PC-3 (cell line): ENCODE measurements around the gene RABAC1. TPM values are rescaled to one million over a fixed set of nuclear protein-coding genes. Genes with fewer than 3 reads are reported as not detected.

ENCODE experiments used
- ATAC-seq: fragments of 200-7000 bp; cut with Tn5 transposase; 2 replicates; pipeline ENCODE4 v1.9.1; 2020; ENCODE audit warnings: mild to moderate bottlenecking, moderate library complexity
- BruUV-seq: library from RNA; stranded (reverse); fragments of 400-500 nt; replicated peaks from 2 replicates; lab custom pipeline; 2021; lab: Mats Ljungman, UMichigan
- CTCF ChIA-PET: fragments of 300-600 bp; sonication (Branson Sonifier 250); formaldehyde crosslinking; loops from one replicate; lab custom pipeline; 2022; ENCODE audit warnings: antibody characterized with exemption; lab: Charles Lee
- POLR2A ChIA-PET: fragments of 300-600 bp; sonication (Branson Sonifier 250); formaldehyde crosslinking; loops from one replicate; lab custom pipeline; 2022; ENCODE audit warnings: antibody characterized with exemption; ENCODE audit not compliant: unreplicated experiment; lab: Charles Lee
- DNase-seq: peaks from one replicate; pipeline ENCODE4 v3.0.0-alpha.2; 2015
- H2AFZ ChIP-seq: fragments of 300-600 bp; sonication (generic); 2 replicates; pipeline ENCODE4 v1.6.0; 2016; ENCODE audit warnings: antibody characterized with exemption, low read length
- H3F3A ChIP-seq: fragments of 300-600 bp; sonication (generic); one replicate; pipeline ENCODE4 v1.6.0; 2017; ENCODE audit warnings: antibody characterized with exemption, low read length, control low read depth, mild to moderate bottlenecking; ENCODE audit not compliant: unreplicated experiment
- H3K27ac ChIP-seq: fragments of 300-600 bp; sonication (generic); 2 replicates; pipeline ENCODE4 v1.5.1; 2016; ENCODE audit warnings: mild to moderate bottlenecking, low read length
- H3K27me3 ChIP-seq: fragments of 300-600 bp; sonication (generic); 2 replicates; pipeline ENCODE4 v1.6.1; 2016; ENCODE audit warnings: low read length, mixed read lengths
- H3K36me3 ChIP-seq: fragments of 300-600 bp; sonication (generic); 2 replicates; pipeline ENCODE4 v1.6.1; 2016; ENCODE audit warnings: low read depth, mixed run types, low read length, mixed read lengths
- H3K4me1 ChIP-seq: fragments of 300-600 bp; sonication (generic); 2 replicates; pipeline ENCODE4 v1.5.1; 2016; ENCODE audit warnings: low read length; ENCODE audit not compliant: insufficient read depth
- H3K4me2 ChIP-seq: fragments of 300-600 bp; sonication (generic); 2 replicates; pipeline ENCODE4 v1.6.0; 2016; ENCODE audit warnings: low read length
- H3K4me3 ChIP-seq: fragments of 300-600 bp; sonication (generic); 2 replicates; pipeline ENCODE4 v1.5.1; 2016; ENCODE audit warnings: mild to moderate bottlenecking, low read length, mixed read lengths
- H3K79me2 ChIP-seq: fragments of 300-600 bp; sonication (generic); 2 replicates; pipeline ENCODE4 v1.6.1; 2017; ENCODE audit warnings: low read length, mixed read lengths
- H3K9ac ChIP-seq: fragments of 300-600 bp; sonication (generic); 2 replicates; pipeline ENCODE4 v1.6.0; 2016; ENCODE audit warnings: mild to moderate bottlenecking, low read length
- H3K9me2 ChIP-seq: fragments of 300-600 bp; sonication (generic); replicated peaks from 2 replicates; pipeline ENCODE4 v1.6.1; 2016; ENCODE audit warnings: mixed run types, low read length, mixed read lengths
- H3K9me3 ChIP-seq: fragments of 300-600 bp; sonication (generic); 2 replicates; pipeline ENCODE4 v1.6.1; 2016; ENCODE audit warnings: low read length, mixed read lengths
- H4K20me1 ChIP-seq: fragments of 300-600 bp; sonication (generic); 2 replicates; pipeline ENCODE4 v1.6.1; 2016; ENCODE audit warnings: low read length, mixed read lengths
- CTCF ChIP-seq: fragments of 300-600 bp; sonication (generic); conservative IDR thresholded peaks from 2 replicates; pipeline ENCODE4 v1.5.1; 2017; ENCODE audit warnings: antibody characterized with exemption, low read depth, mild to moderate bottlenecking, low read length
- EZH2 ChIP-seq: fragments of 300-600 bp; sonication (generic); IDR thresholded peaks from one replicate; pipeline ENCODE4 v1.6.1; 2017; ENCODE audit warnings: antibody characterized with exemption, mild to moderate bottlenecking, low read length; ENCODE audit not compliant: unreplicated experiment
- EZH2phosphoT487 ChIP-seq: fragments of 300-600 bp; sonication (generic); IDR thresholded peaks from 2 replicates; pipeline ENCODE4 v1.6.1; 2018; ENCODE audit warnings: mild to moderate bottlenecking, antibody characterized with exemption, low read length, borderline replicate concordance
- intact Hi-C: fragments of 100-400 bp; cut with micrococcal nuclease; formaldehyde crosslinking; loops from 2 replicates; pipeline ENCODE4 v1.9.0; 2023
- total RNA-seq: library from RNA; depleted of rRNA; stranded (reverse); fragments of >200 nt; gene quantifications from 2 replicates; pipeline ENCODE4 v1.2.3, GENCODE V29; 2014

The RABAC1 gene
- total RNA-seq, 1 experiment from 2014 or later: 158 TPM

- Histone ChIP-seq H3K27me3 (0 out of 2 replicates have a peak, but pooled peaks cover 9% of the 10 kb centered on the region), H3K4me3 (peak overlapping the region; percentile 71), H2AFZ (peak overlapping the region; percentile 71), H3K79me2 (no peaks in the 10 kb centered on the region), H3K4me2 (peak overlapping the region; percentile 93), H3K9ac (no peak overlapping the region), H3K9me2 (no peaks in the 10 kb centered on the region), H3K36me3 (no peaks in the 10 kb centered on the region), H3K9me3 (no peaks in the 10 kb centered on the region), H3K4me1 (peaks cover 6% of the 10 kb centered on the region; the same call in 1 of the 2 replicates), H4K20me1 (no peaks in the 10 kb centered on the region), H3F3A (no peaks in the 10 kb centered on the region), H3K27ac (no peak overlapping the region)
- intact Hi-C loops: no loop called here
- CTCF ChIA-PET: no interaction called here
- no TSS peak for BruUV-seq
- peak; percentile 20 for ATAC-seq
- TF ChIP-seq EZH2 (no peak), EZH2phosphoT487 (no peak), CTCF (no peak)
- DNase-seq: no peak
- POLR2A ChIA-PET: no interaction called here
Measured at GRCh38 chr19:41928754-41929535, 30.2 kb downstream of the RABAC1 start.

GRCh38 chr19:41928221-41928683 lies 30.9 kb downstream of the RABAC1 start, which contains the start of gene ERFL:
Gene ERFL (minus strand): TSS chr19:41928449. CDS start chr19:41912919, 15,530 bp downstream.
- H3K9me3 ChIP-seq: no peaks in the 10 kb centered on the region
- no peaks in the 10 kb centered on the region for H3K79me2 ChIP-seq
- H3K27ac ChIP-seq: no peak within 1 kb of the TSS
- H3K9ac ChIP-seq: no peak within 1 kb of the TSS
- H4K20me1 ChIP-seq: no peaks in the 10 kb centered on the region
- H3K9me2 ChIP-seq: no peaks in the 10 kb centered on the region
- H3K36me3 ChIP-seq: no peaks in the 10 kb centered on the region
- peak within 1 kb of the TSS; percentile 93 for H3K4me2 ChIP-seq
- intact Hi-C loops: no loop called here
- no peak for DNase-seq
- CTCF ChIA-PET: no interaction called here
- H3K4me3 ChIP-seq: peak within 1 kb of the TSS; percentile 71
- H3F3A ChIP-seq: no peaks in the 10 kb centered on the region
- ATAC-seq: peak; percentile 29
- POLR2A ChIA-PET: no interaction called here
- peaks cover 6% of the 10 kb centered on the region; the same call in 1 of the 2 replicates for H3K4me1 ChIP-seq
- BruUV-seq: no TSS peak
- H2AFZ ChIP-seq: peak within 1 kb of the TSS; percentile 71
- TF ChIP-seq EZH2phosphoT487 (no peak), CTCF (no peak), EZH2 (no peak)
- 0 out of 2 replicates have a peak, but pooled peaks cover 9% of the 10 kb centered on the region for H3K27me3 ChIP-seq
